Natural killer cell treated with Interleukin-12 subunit alpha and Interleukin-12 subunit beta and Interleukin-15 and Interleukin-18, amount 100 ng/mL, for 72 hours (primary cell): ENCODE results near the gene CHTOP. TPM values are rescaled to one million over a fixed set of nuclear protein-coding genes. Genes with fewer than 3 reads are reported as not detected.
"Not testable (repeated sequence)": the region's sequence is repeated elsewhere in the genome, so short reads cannot be mapped to it uniquely, and the experiment has no call there.

Experiments used
- ATAC-seq, 2 donors: fragments of 150-1000 bp; cut with Tn5 transposase in 1 of 2; sonication (Bioruptor Pico), chemical (Tn5 transposase) in 1 of 2; 2 replicates each; pipeline ENCODE4 v1.10.0; 2021
- DNase-seq: peaks from one replicate; pipeline ENCODE4 v3.0.0; 2022; ENCODE audit warnings: low spot score
- H3K27ac Mint-ChIP-seq, 2 donors: 1 replicate in 1 of 2; 2 replicates in 1 of 2; pipeline ENCODE4 v1.8.0; 2022; ENCODE audit warnings: mixed read lengths in 2 of 2, mild to moderate bottlenecking in 1 of 2, moderate library complexity in 1 of 2
- H3K27me3 Mint-ChIP-seq, 2 donors: 1 replicate in 1 of 2; 2 replicates in 1 of 2; pipeline ENCODE4 v1.8.0; 2022; ENCODE audit warnings: mixed read lengths in 2 of 2
- H3K36me3 Mint-ChIP-seq: one replicate; pipeline ENCODE4 v1.8.0; 2022; ENCODE audit warnings: mixed read lengths
- H3K4me1 Mint-ChIP-seq, 2 donors: 1 replicate in 1 of 2; 2 replicates in 1 of 2; pipeline ENCODE4 v1.8.0; 2022; ENCODE audit warnings: low read depth in 2 of 2, mixed read lengths in 2 of 2, mild to moderate bottlenecking in 1 of 2
- H3K4me3 Mint-ChIP-seq: one replicate; pipeline ENCODE4 v1.8.0; 2022; ENCODE audit warnings: mixed read lengths
- H3K9me3 Mint-ChIP-seq: 2 replicates; pipeline ENCODE4 v1.8.0; 2022; ENCODE audit warnings: mixed read lengths
- total RNA-seq, 2 donors: library from RNA; stranded (reverse); gene quantifications; one replicate each; pipeline ENCODE4 v1.2.3, GENCODE V29; 2022

The CHTOP gene, protein sequence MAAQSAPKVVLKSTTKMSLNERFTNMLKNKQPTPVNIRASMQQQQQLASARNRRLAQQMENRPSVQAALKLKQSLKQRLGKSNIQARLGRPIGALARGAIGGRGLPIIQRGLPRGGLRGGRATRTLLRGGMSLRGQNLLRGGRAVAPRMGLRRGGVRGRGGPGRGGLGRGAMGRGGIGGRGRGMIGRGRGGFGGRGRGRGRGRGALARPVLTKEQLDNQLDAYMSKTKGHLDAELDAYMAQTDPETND
- 10 to 100 TPM; 82.1 to 96.8 TPM for total RNA-seq

GRCh38 chr1:153633754-153634665, at the start of gene CHTOP:
TSS of gene CHTOP (plus strand) at chr1:153634066. CDS start at chr1:153636589, 2,523 bp downstream.
- peaks cover 31 to 36% of the 10 kb centered on the region in 2 donors for H3K4me1 Mint-ChIP-seq
- ATAC-seq (peak; percentile 95 to 96), DNase-seq (peak; percentile 95)
- no peaks in the 10 kb centered on the region for H3K9me3 Mint-ChIP-seq
- H3K27ac Mint-ChIP-seq, result peak within 1 kb of the TSS; percentile 99
- H3K36me3 Mint-ChIP-seq, result peaks cover 23% of the 10 kb centered on the region
- H3K27me3 Mint-ChIP-seq, result no peaks in the 10 kb centered on the region
- peak within 1 kb of the TSS; percentile 100 for H3K4me3 Mint-ChIP-seq

DNA sequence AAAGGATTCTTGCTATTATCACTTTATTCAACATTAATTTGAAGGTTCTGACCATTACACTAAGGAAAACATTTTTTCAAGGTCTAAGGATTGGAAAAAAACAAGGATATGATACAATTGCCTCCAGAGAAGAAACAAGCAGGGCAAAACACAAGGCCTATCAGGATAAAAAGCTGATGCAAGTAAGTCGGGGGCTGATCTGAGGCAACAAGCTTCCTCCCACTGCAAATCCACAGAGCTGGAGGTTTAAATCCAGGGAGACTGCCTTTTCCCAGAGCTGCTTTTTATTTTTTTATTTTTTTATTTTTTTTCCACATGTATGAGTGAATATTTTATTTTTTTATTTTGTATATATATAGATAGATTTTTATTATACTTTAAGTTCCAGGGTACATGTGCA, 48.9 kb upstream of the CHTOP start:
- Mint-ChIP-seq H3K4me1 (no peaks in the 10 kb centered on the region), H3K4me3 (no peak overlapping the region), H3K9me3 (no peaks in the 10 kb centered on the region), H3K36me3 (no peaks in the 10 kb centered on the region), H3K27ac (no peak overlapping the region), H3K27me3 (peaks cover 15 to 22% of the 10 kb centered on the region in 2 donors)
- DNase-seq, result no peak
- no peak for ATAC-seq

DNA sequence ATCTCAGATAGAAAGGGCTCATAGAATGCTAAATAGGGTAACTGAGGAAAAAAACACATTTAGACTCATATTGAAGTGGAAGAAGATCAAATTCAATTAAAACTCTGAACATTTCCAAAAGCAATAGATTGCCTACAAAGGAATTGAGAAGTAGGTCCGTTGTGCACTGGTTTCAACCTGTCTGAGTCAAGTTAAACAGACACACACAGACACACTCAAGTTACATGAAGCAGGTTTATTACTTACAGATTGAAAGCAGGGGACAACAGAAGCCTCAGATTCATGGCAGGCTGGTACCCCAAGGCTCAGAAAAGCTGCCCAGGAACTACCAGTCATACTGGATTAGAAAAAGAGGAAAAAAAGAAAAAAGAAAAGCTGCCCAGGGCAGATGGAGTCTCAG, 47.5 kb upstream of the CHTOP start:
- no peak overlapping the region for H3K4me3 Mint-ChIP-seq
- ATAC-seq (no peak), DNase-seq (no peak)
- no peaks in the 10 kb centered on the region for H3K4me1 Mint-ChIP-seq
- H3K36me3 Mint-ChIP-seq, result no peaks in the 10 kb centered on the region
- peaks cover 15 to 22% of the 10 kb centered on the region in 2 donors for H3K27me3 Mint-ChIP-seq
- H3K27ac Mint-ChIP-seq, result no peak overlapping the region
- H3K9me3 Mint-ChIP-seq, result no peaks in the 10 kb centered on the region

DNA sequence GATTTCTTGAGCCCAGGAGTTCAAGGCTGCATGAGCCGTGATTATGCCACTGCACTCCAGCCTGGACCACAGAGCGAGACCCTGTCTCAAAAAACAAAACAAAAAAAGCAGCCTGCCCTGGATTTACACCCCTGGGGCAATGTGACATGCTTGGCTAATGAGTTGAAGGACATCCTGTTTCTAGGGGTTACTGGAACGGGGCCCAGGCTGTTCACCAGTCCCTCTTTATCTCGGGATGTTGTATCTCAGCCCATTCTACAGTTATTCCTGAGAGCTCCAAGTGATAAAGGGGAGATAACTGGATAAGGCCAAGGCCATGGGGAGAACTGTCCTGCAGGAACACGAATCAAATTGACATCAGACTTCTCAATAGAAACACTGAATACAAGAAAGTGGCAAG, 46.6 kb upstream of the CHTOP start:
- H3K4me3 Mint-ChIP-seq, result no peak overlapping the region
- ATAC-seq (no peak), DNase-seq (no peak)
- H3K27me3 Mint-ChIP-seq, result peaks cover 15 to 22% of the 10 kb centered on the region in 2 donors
- no peak overlapping the region for H3K27ac Mint-ChIP-seq
- H3K4me1 Mint-ChIP-seq, result no peaks in the 10 kb centered on the region
- no peaks in the 10 kb centered on the region for H3K9me3 Mint-ChIP-seq
- no peaks in the 10 kb centered on the region for H3K36me3 Mint-ChIP-seq

DNA sequence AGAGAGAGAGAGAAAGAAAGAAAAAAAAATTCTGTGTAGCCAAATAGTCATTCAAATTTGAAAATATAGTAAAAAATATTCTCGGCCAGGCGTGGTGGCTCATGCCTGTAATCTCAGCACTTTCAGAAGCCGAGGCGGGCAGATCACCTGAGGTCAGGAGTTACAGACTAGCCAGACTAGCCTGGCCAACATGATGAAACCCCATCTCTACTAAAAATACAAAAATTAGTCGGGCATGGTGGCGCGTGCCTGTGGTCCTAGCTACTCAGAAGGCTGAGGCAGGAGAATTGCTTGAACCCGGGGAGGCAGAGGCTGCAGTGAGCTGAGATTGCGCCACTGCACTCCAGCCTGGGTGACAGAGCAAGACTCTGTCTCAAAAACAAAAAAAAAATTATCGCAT, 45.8 kb upstream of the CHTOP start:
- ATAC-seq, H3K4me1 Mint-ChIP-seq, H3K9me3 Mint-ChIP-seq, DNase-seq, H3K4me3 Mint-ChIP-seq, H3K36me3 Mint-ChIP-seq, H3K27ac Mint-ChIP-seq: not testable (repeated sequence)
- H3K27me3 Mint-ChIP-seq, result peaks cover 15 to 22% of the 10 kb centered on the region in 2 donors

DNA sequence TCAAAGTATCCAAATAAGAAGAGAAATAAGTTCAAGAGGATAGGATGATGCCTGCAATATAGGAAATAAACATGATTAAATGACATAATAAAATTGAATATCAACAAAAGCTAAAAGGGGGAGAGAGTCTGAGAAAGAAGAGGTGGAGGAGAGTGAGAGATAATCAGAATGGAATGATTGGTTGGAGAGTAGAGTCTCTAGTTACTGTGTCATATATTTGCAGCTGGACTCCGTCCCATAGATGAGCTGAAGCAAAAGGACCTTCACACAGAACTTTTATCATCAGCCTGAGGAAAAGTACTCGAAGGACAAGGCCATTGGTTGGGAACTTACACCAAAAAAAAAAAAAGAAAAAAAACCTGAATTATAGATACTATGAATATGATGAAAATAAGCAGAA, 45.4 kb upstream of the CHTOP start:
- Mint-ChIP-seq H3K36me3 (no peaks in the 10 kb centered on the region), H3K27ac (no peak overlapping the region), H3K4me1 (no peaks in the 10 kb centered on the region), H3K27me3 (peaks cover 15 to 22% of the 10 kb centered on the region in 2 donors), H3K9me3 (no peaks in the 10 kb centered on the region), H3K4me3 (no peak overlapping the region)
- DNase-seq, result no peak
- ATAC-seq, result no peak

DNA sequence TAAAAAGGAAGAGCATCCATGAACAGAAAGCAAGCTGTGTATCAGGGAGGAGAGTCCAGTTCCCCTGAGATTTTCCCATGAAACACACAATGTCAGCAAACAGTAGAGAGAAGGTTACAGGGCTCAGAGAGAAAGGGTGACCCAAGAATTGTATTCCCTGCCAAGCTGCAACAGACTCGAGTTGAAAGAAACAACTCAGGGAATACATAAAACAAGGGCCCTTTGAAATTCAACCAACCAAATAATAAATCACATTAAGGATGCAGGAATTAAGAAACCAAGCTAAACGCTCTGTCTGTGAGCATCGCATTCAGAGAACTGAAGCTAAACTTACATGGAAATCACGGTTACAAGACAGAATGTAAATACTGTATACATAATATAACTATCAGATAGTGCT, 41.1 kb upstream of the CHTOP start:
- no peak overlapping the region for H3K27ac Mint-ChIP-seq
- H3K27me3 Mint-ChIP-seq, result peaks cover 0 to 5% of the 10 kb centered on the region in 2 donors

GRCh38 chr1:153597206-153597605, 36.7 kb upstream of the CHTOP start:
- Mint-ChIP-seq H3K9me3 (no peaks in the 10 kb centered on the region), H3K4me1 (no peaks in the 10 kb centered on the region), H3K36me3 (no peaks in the 10 kb centered on the region), H3K27ac (no peak overlapping the region), H3K27me3 (no peaks in the 10 kb centered on the region), H3K4me3 (no peak overlapping the region)
- DNase-seq, result no peak
- ATAC-seq, result no peak

More for the DNA sequence above, 41.1 kb upstream of the CHTOP start:
- no peaks in the 10 kb centered on the region for H3K4me1 Mint-ChIP-seq
- H3K36me3 Mint-ChIP-seq, result no peaks in the 10 kb centered on the region
- no peak overlapping the region for H3K4me3 Mint-ChIP-seq
- H3K9me3 Mint-ChIP-seq, result no peaks in the 10 kb centered on the region
- ATAC-seq (no peak), DNase-seq (no peak)

DNA sequence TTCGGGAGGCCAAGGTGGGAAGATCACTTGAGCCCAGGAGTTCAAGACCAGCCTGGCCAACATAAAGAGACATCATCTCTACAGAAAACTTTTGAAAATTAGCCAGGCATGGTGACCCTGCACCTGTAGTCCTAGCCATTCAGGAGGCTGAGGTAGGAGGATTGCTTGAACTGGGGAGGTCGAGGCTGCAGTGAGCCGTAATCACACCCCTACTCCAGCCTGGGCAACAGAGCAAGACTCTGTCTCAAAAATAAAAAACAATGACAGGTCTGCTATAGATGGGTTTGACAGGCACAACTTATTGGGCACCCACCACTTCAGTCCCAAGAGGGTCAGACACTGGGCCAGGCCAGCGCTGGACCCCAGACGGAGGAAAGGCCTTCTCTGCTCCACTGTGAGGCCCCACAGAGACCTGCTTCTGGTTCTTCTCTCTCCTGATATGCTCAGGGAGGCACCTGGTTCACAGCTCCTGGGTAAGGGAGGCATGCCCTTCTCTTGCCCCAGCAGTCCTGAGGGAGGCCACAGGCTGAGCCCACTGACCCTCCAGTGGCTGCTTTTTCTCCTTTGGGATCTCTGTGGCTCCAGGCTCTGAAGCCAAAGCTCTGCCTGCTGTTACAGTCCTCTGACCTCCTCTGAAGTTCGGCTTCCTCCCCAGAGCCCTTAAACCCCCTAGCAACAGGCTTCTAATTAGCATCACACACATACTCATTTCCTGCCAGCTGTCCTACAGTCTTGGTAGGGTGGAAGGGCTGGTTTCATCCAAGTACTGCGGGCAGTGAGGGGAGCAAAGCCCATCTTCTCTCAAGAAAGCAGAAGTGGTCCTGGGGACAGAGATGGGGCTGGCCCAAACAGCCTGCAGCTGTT, 35.3 kb upstream of the CHTOP start:
- ATAC-seq (peak in 1 of 2 donors; percentile 71), DNase-seq (no peak)
- Mint-ChIP-seq H3K4me1 (no peaks in the 10 kb centered on the region), H3K4me3 (no peak overlapping the region), H3K27ac (no peak overlapping the region), H3K27me3 (no peaks in the 10 kb centered on the region), H3K9me3 (no peaks in the 10 kb centered on the region), H3K36me3 (no peaks in the 10 kb centered on the region)

GRCh38 chr1:153599847-153600246, 34.0 kb upstream of the CHTOP start:
- H3K27ac Mint-ChIP-seq, result no peak overlapping the region
- H3K27me3 Mint-ChIP-seq, result no peaks in the 10 kb centered on the region
- H3K9me3 Mint-ChIP-seq, result no peaks in the 10 kb centered on the region
- no peaks in the 10 kb centered on the region for H3K4me1 Mint-ChIP-seq
- H3K36me3 Mint-ChIP-seq, result no peaks in the 10 kb centered on the region
- no peak for DNase-seq
- no peak overlapping the region for H3K4me3 Mint-ChIP-seq
- ATAC-seq, result no peak

DNA sequence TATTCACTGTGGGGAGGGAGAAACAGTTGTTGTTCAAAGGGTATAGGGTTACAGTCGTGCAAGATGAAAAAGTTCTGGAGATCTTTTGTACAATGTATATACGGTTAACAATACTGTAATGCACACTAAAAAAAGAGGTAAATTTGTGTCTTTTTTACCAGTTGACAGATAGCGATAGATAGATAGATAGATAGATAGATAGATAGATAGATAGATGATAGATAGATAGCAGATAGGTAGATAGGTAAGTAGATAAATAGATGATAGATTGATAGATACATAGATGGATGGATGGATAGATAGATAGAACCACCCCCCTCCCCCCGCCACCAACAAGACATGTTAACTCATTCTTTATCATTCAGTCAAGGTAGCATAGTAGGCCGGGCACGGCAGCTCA, 31.1 kb upstream of the CHTOP start:
- DNase-seq (no peak), ATAC-seq (no peak)
- Mint-ChIP-seq H3K27me3 (peaks cover 0 to 2% of the 10 kb centered on the region in 2 donors), H3K9me3 (no peaks in the 10 kb centered on the region), H3K27ac (no peak overlapping the region), H3K4me3 (no peak overlapping the region), H3K4me1 (no peaks in the 10 kb centered on the region), H3K36me3 (no peaks in the 10 kb centered on the region)

DNA sequence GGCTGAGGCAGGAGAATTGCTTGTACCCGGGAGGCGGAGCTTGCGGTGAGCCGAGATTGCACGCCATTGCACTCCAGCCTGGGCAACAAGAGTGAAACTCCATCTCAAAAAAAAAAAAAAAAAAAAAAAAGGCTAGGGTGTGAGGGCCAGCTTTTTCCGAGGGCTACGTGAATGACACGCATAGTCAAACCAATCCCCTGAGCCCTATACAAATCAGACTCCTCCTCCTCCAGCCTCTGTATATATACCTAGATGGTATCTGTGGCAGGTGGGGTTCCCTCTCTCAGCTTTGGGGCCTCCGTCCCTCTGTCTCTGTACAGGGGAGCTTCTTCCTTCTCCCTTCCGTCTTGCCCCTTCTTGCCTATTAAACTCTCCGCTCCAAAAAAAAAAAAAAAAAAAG, 27.7 kb upstream of the CHTOP start:
- H3K27ac Mint-ChIP-seq, result no peak overlapping the region
- no peaks in the 10 kb centered on the region for H3K36me3 Mint-ChIP-seq
- no peaks in the 10 kb centered on the region for H3K4me1 Mint-ChIP-seq
- H3K9me3 Mint-ChIP-seq, result no peaks in the 10 kb centered on the region
- DNase-seq (no peak), ATAC-seq (no peak)
- no peak overlapping the region for H3K4me3 Mint-ChIP-seq
- H3K27me3 Mint-ChIP-seq, result peaks cover 0 to 3% of the 10 kb centered on the region in 2 donors

DNA sequence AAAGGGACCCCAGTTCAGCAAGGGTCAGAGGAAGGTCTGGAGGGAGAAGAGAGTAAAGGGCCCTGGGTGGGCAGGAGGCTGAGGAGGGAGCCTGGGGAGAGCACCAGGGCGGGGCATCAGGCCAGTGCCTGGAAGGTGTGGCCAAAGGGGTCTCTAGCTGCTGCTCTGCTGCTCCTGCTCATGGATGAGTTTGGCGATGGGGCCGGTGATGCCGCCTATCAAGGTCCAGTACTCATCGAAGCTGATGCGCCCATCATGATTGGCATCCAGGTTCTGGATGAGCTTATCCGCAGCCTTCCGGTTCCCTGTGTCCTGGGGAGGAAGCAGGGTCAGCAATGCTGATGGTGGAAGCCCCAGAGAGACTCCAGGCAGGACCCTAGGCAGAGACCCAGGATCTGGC, 26.5 kb upstream of the CHTOP start:
- Mint-ChIP-seq H3K4me3 (no peak overlapping the region), H3K36me3 (no peaks in the 10 kb centered on the region), H3K4me1 (no peaks in the 10 kb centered on the region), H3K9me3 (no peaks in the 10 kb centered on the region), H3K27me3 (peaks cover 0 to 6% of the 10 kb centered on the region in 2 donors), H3K27ac (no peak overlapping the region)
- ATAC-seq (no peak), DNase-seq (no peak)
